HepG2 (cell line): ENCODE results near the gene CD3G. TPM values are rescaled to one million over a fixed set of nuclear protein-coding genes. Genes with fewer than 3 reads are reported as not detected.

Experiments used
- HOXA5 ChIP-seq: sonication (generic); formaldehyde crosslinking; IDR thresholded peaks from 2 replicates; pipeline ENCODE4 v1.4.0; 2020; ENCODE audit warnings: missing genetic modification reagents
- KLF9 ChIP-seq: IDR thresholded peaks from 2 replicates; pipeline ENCODE4 v1.6.1; 2016; ENCODE audit warnings: low read depth
- MZF1 ChIP-seq: sonication (generic); formaldehyde crosslinking; IDR thresholded peaks from 2 replicates; pipeline ENCODE4 v1.8.1; 2023; ENCODE audit warnings: mild to moderate bottlenecking, missing genetic modification reagents, borderline replicate concordance
- NFKB2 ChIP-seq: sonication (generic); formaldehyde crosslinking; IDR thresholded peaks from 2 replicates; pipeline ENCODE4 v1.4.0; 2020; ENCODE audit warnings: missing genetic modification reagents, borderline replicate concordance
- TBX3 ChIP-seq: fragments of 450-650 bp; IDR thresholded peaks from 2 replicates; pipeline ENCODE4 v1.6.1; 2017; ENCODE audit warnings: antibody characterized with exemption, mild to moderate bottlenecking, inconsistent platforms, borderline replicate concordance
- TMF1 ChIP-seq: sonication (generic); formaldehyde crosslinking; IDR thresholded peaks from 2 replicates; pipeline ENCODE4 v1.8.1; 2022; ENCODE audit warnings: low read depth, missing genetic modification reagents
- TP53 ChIP-seq: sonication (generic); formaldehyde crosslinking; conservative IDR thresholded peaks from 2 replicates; pipeline ENCODE4 v1.4.0; 2020; ENCODE audit warnings: missing genetic modification reagents
- ZBTB40 ChIP-seq, 2 experiments: fragments of 450-650 bp in 1 of 2; sonication (generic) in 1 of 2; formaldehyde crosslinking in 1 of 2; IDR thresholded peaks; 2 replicates each; pipeline versions ENCODE4 v1.6.1 to v1.8.0; 2016 to 2022; ENCODE audit warnings: antibody characterized with exemption in 1 of 2, mild to moderate bottlenecking in 1 of 2, missing genetic modification reagents in 1 of 2
- ZKSCAN1 ChIP-seq: fragments of 150-350 bp; IDR thresholded peaks from 2 replicates; pipeline ENCODE4 v1.6.1; 2014; ENCODE audit warnings: low read length
- ZNF160 ChIP-seq: sonication (generic); formaldehyde crosslinking; IDR thresholded peaks from 2 replicates; pipeline ENCODE4 v1.8.0; 2022; ENCODE audit warnings: mild to moderate bottlenecking, inconsistent platforms, missing genetic modification reagents
- ZNF205 ChIP-seq: IDR thresholded peaks from 2 replicates; pipeline ENCODE4 v1.6.1; 2018; ENCODE audit warnings: missing biosample characterization, missing genetic modification reagents
- polyA plus RNA-seq, 8 experiments: library from polyadenylated mRNA; depleted of rRNA in 3 of 8; stranded (reverse) in 7 of 8; unstranded in 1 of 8; fragments of >200 nt; fragmentation: Illumina TruSeq in 4 of 8; extraction: Trizol in 4 of 8; gene quantifications; 2 replicates each; pipeline versions ENCODE4 v1.2.1 to v1.2.3, GENCODE V29; 2011 to 2016; ENCODE audit warnings: low read depth in 4 of 8, missing spikeins in 1 of 8, mixed read lengths in 1 of 8; ENCODE audit not compliant: insufficient read depth in 1 of 8
- total RNA-seq, 5 experiments: library from RNA; depleted of rRNA; stranded (reverse); fragments of >200 nt; fragmentation: Illumina TruSeq; extraction: Trizol; gene quantifications; 2 replicates each; pipeline ENCODE4 v1.2.3, GENCODE V29; 2016; ENCODE audit warnings: low read depth in 1 of 5
- TF ChIP-seq, protein P1 (sequence below): IDR thresholded peaks from 2 replicates; pipeline ENCODE4 v1.6.1; 2012; ENCODE audit warnings: low read depth, low read length, improper control_type of control experiment
- TF ChIP-seq, protein P2 (sequence below): sonication (generic); formaldehyde crosslinking; IDR thresholded peaks from 2 replicates; pipeline ENCODE4 v1.8.0; 2023; ENCODE audit warnings: mild to moderate bottlenecking, missing genetic modification reagents

The CD3G gene
- total and polyA plus RNA-seq, 2 of the 13 experiments (the other 11 are each of a cell fraction or from before 2014, with no cell fraction given) = not detected

DNA sequence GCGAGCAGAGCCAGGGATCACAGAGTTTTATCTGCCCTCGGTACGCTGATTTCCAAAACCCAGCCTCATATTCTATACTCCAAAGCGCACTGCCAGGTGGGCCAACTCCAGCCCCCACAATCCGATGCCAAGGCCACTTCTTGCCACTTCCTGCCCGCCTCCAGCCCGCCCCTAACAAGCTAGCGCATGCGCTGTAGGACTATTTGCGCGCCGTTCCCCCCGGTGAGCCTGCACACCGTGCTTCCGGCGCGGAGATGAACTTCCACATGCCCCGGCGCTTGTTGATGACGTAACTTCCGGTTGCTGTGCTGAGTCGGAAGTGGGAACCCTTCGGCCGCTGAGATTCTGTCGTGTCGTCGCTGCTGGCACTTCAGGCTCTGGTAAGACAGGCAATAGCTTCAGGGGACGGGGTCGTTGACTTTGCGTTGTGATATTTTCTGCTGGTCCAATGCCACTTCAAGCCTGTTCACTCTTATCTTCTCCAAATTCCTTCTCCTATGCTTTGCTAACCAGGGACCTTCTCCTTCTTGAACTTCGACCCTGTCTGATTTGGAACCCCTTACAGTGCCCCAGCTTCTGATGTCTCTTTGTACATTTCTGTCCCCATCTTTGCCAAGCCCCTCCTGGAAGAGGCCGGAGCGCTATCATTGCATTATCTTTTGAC is 15.3 kb downstream of the CD3G start, which contains the start of gene UBE4A (continued):
- no peak for TF ChIP-seq ZKSCAN1
- TF ChIP-seq TBX3 = no peak
- 0 out of 2 replicates have a peak, but pooled peaks have one; percentile 36 for TF ChIP-seq HOXA5 (CRISPR knock-in tag)
- TF ChIP-seq ZNF205 = 0 out of 2 replicates have a peak, but pooled peaks have one; percentile 32
- 0 out of 2 replicates have a peak, but pooled peaks have one; percentile 29 for TF ChIP-seq ZNF160 (CRISPR knock-in tag)
- TF ChIP-seq, protein P1, sequence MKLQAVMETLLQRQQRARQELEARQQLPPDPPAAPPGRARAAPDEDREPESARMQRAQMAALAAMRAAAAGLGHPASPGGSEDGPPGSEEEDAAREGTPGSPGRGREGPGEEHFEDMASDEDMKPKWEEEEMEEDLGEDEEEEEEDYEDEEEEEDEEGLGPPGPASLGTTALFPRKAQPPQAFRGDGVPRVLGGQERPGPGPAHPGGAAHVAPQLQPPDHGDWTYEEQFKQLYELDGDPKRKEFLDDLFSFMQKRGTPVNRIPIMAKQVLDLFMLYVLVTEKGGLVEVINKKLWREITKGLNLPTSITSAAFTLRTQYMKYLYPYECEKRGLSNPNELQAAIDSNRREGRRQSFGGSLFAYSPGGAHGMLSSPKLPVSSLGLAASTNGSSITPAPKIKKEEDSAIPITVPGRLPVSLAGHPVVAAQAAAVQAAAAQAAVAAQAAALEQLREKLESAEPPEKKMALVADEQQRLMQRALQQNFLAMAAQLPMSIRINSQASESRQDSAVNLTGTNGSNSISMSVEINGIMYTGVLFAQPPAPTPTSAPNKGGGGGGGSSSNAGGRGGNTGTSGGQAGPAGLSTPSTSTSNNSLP = peak; percentile 20; the same call in 1 of the 2 replicates
- no peak for TF ChIP-seq KLF9
- TF ChIP-seq, protein P2, sequence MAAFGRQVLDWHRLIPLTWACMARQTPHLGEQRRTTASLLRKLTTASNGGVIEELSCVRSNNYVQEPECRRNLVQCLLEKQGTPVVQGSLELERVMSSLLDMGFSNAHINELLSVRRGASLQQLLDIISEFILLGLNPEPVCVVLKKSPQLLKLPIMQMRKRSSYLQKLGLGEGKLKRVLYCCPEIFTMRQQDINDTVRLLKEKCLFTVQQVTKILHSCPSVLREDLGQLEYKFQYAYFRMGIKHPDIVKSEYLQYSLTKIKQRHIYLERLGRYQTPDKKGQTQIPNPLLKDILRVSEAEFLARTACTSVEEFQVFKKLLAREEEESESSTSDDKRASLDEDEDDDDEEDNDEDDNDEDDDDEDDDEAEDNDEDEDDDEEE (CRISPR knock-in tag) = 0 out of 2 replicates have a peak, but pooled peaks have one; percentile 57
- TF ChIP-seq TP53 = no peak; the same call in 1 of the 2 replicates
- 0 out of 2 replicates have a peak, but pooled peaks have one; percentile 49 for TF ChIP-seq TMF1 (CRISPR knock-in tag)
- TF ChIP-seq ZBTB40 (IDR thresholded peaks at IDR 0.05) = peak; percentile 94
- no peak for TF ChIP-seq ZBTB40 (CRISPR knock-in tag; IDR thresholded peaks at IDR 0.05)
- no peak for TF ChIP-seq MZF1
- peak; percentile 84; the same call in 1 of the 2 replicates for TF ChIP-seq NFKB2 (CRISPR knock-in tag)
